Kidney capillary endothelial cell (primary cell): ENCODE data around the gene ANKRD44.

Experiments used
- DNase-seq: peaks from one replicate; pipeline ENCODE4 v3.0.0-alpha.2; 2018; ENCODE audit warnings: low spot score

The ANKRD44 gene

GRCh38 chr2:197108758-197109157 is 201.8 kb downstream of the ANKRD44 start:
- peak; percentile 93 for DNase-seq

- no peak for DNase-seq
Measured at GRCh38 chr2:197107291-197108269, 203.0 kb downstream of the ANKRD44 start.

GRCh38 chr2:197103363-197103762 is 207.2 kb downstream of the ANKRD44 start:
- DNase-seq: no peak

- DNase-seq: no peak
Measured at GRCh38 chr2:197102231-197102630, 208.3 kb downstream of the ANKRD44 start.

- DNase-seq: no peak
Measured at GRCh38 chr2:197101519-197101918, 209.1 kb downstream of the ANKRD44 start.

- no peak for DNase-seq
Measured at GRCh38 chr2:197097578-197098366, 212.8 kb downstream of the ANKRD44 start.

- no peak for DNase-seq
Measured at GRCh38 chr2:197096649-197097048, 213.9 kb downstream of the ANKRD44 start.

GRCh38 chr2:197092431-197092830 is 218.1 kb downstream of the ANKRD44 start:
- DNase-seq: no peak

- DNase-seq: no peak
Measured at GRCh38 chr2:197090742-197091367, 219.7 kb downstream of the ANKRD44 start.

- DNase-seq: no peak
Measured at GRCh38 chr2:197089655-197090054, 220.9 kb downstream of the ANKRD44 start.

GRCh38 chr2:197088694-197089093 is 221.9 kb downstream of the ANKRD44 start:
- no peak for DNase-seq

- DNase-seq: no peak
Measured at GRCh38 chr2:197086500-197086899, 224.1 kb downstream of the ANKRD44 start.

- DNase-seq: no peak
Measured at GRCh38 chr2:197085665-197086064, 224.9 kb downstream of the ANKRD44 start.

GRCh38 chr2:197081294-197081693 is 229.3 kb downstream of the ANKRD44 start:
- DNase-seq: no peak

GRCh38 chr2:197080578-197081216 is 229.9 kb downstream of the ANKRD44 start:
- no peak for DNase-seq

- DNase-seq: peak; percentile 33
Measured at GRCh38 chr2:197079832-197080555, 230.6 kb downstream of the ANKRD44 start.

GRCh38 chr2:197079414-197079813 is 231.2 kb downstream of the ANKRD44 start:
- no peak for DNase-seq

GRCh38 chr2:197078535-197078934 is 232.0 kb downstream of the ANKRD44 start:
- DNase-seq: no peak

- no peak for DNase-seq
Measured at GRCh38 chr2:197077336-197077735, 233.2 kb downstream of the ANKRD44 start.

GRCh38 chr2:197076652-197077051 is 233.9 kb downstream of the ANKRD44 start:
- no peak for DNase-seq

GRCh38 chr2:197075754-197076337 is 234.7 kb downstream of the ANKRD44 start:
- no peak for DNase-seq
